IgD-negative memory B cell (primary cell): ENCODE measurements around the gene SHISAL1. TPM values are rescaled to one million over a fixed set of nuclear protein-coding genes. Genes with fewer than 3 reads are reported as not detected.

Experiments used
- H3K27ac Mint-ChIP-seq, 3 donors: one replicate each; pipeline ENCODE4 v1.8.0; 2020 to 2022; ENCODE audit warnings: mild to moderate bottlenecking in 3 of 3, mixed read lengths in 3 of 3, moderate library complexity in 1 of 3
- H3K27me3 Mint-ChIP-seq: one replicate; pipeline ENCODE4 v1.8.0; 2021; ENCODE audit warnings: mixed read lengths
- H3K36me3 Mint-ChIP-seq: one replicate; pipeline ENCODE4 v1.8.0; 2020; ENCODE audit warnings: mild to moderate bottlenecking, mixed read lengths
- H3K4me1 Mint-ChIP-seq, 3 donors: one replicate each; pipeline ENCODE4 v1.8.0; 2020 to 2022; ENCODE audit warnings: mixed read lengths in 3 of 3, mild to moderate bottlenecking in 1 of 3
- H3K4me3 Mint-ChIP-seq, 4 donors: one replicate each; pipeline ENCODE4 v1.8.0; 2020 to 2022; ENCODE audit warnings: mild to moderate bottlenecking in 4 of 4, mixed read lengths in 4 of 4, moderate library complexity in 3 of 4
- H3K9me3 Mint-ChIP-seq, 3 donors: one replicate each; pipeline ENCODE4 v1.8.0; 2020 to 2021; ENCODE audit warnings: mixed read lengths in 3 of 3, mild to moderate bottlenecking in 1 of 3
- polyA plus RNA-seq: library from polyadenylated mRNA; unstranded; fragments of 300-500 nt; fragmentation: Illumina TruSeq; gene quantifications from one replicate; pipeline ENCODE4 v1.2.3, GENCODE V29; 2021

Gene SHISAL1
- polyA plus RNA-seq, 1 donor from 2014 or later: not detected

DNA sequence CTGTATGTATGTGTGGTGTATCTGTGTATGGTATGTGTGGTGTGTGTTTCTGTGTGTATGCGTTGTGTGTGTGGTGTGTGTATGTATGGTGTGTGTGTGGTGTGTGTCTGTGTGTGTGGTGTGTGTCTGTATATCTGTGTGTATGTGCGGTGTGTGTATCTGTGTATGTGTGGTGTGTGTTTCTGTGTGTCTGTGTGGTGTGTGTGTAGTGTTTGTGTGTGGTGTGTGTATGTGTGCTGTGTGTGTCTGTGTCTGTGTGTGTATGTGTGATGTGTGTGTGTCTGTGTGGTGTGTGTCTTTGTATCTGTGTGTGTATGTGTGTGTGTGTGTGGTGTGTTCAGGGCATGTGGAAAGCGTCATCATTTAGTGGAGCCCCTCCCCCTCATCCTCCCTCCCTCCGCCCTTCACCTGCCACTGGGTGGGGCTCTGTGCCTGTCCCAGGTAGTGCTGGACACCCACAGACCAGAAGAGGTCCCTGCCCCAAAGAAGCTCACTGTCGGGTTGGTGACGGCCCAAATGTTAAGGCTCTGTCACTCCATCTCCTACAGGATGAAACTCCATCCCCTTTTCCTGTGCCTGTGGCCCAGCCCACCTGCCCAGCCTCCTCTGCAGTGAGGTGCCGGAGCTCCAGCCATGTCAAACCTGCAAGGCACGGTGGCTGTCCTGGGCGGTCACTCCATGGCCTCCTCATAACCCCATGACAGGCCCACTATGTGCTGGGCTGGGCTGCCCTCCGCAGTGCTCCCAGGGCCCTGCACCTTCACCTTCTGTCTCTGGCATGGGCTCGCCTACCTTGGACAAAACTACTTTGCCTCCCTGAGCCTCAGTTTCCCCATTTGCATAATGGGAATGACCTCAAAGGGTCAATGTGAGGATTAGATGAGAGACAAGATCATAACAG is 23.4 kb upstream of the SHISAL1 start:
- peaks cover 19% of the 10 kb centered on the region for H3K27me3 Mint-ChIP-seq
- no peaks in the 10 kb centered on the region for H3K36me3 Mint-ChIP-seq
- no peaks in the 10 kb centered on the region for H3K9me3 Mint-ChIP-seq
- H3K4me3 Mint-ChIP-seq: no peak overlapping the region
- no peak overlapping the region for H3K27ac Mint-ChIP-seq
- H3K4me1 Mint-ChIP-seq: peaks cover 0 to 1% (median 0%) of the 10 kb centered on the region in 3 donors

- no peak overlapping the region for H3K4me3 Mint-ChIP-seq
- peaks cover 0 to 1% (median 0%) of the 10 kb centered on the region in 3 donors for H3K4me1 Mint-ChIP-seq
- H3K9me3 Mint-ChIP-seq: no peaks in the 10 kb centered on the region
- no peak overlapping the region for H3K27ac Mint-ChIP-seq
- H3K36me3 Mint-ChIP-seq: no peaks in the 10 kb centered on the region
- H3K27me3 Mint-ChIP-seq: peaks cover 17% of the 10 kb centered on the region
Observed at GRCh38 chr22:44335066-44335839, 22.5 kb upstream of the SHISAL1 start.

GRCh38 chr22:44333847-44334635 is 21.3 kb upstream of the SHISAL1 start:
- Mint-ChIP-seq H3K4me3 (no peak overlapping the region), H3K9me3 (no peaks in the 10 kb centered on the region), H3K27me3 (peaks cover 24% of the 10 kb centered on the region), H3K36me3 (no peaks in the 10 kb centered on the region), H3K27ac (no peak overlapping the region), H3K4me1 (peaks cover 0 to 8% (median 7%) of the 10 kb centered on the region in 3 donors)

DNA sequence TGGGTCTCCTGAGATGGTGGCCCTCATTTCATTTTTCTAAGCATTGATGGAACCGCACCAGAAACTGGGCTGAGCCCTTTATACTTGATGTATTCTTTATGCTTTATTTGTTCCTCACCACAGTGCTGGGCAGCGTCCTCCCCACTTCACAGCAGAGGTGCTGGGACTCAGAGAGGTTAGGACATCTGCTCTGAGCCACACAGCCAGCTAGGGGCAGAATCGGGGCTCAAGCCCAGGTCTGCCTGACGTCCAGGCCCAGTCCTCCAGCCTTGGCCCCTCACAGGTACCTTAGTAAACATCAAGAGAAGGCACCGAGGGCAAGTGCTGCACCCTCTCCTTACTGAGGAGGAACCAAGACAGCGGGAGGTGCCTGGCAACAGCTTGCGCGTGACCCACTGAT is 20.2 kb upstream of the SHISAL1 start:
- Mint-ChIP-seq H3K27me3 (peaks cover 29% of the 10 kb centered on the region), H3K4me3 (no peak overlapping the region), H3K36me3 (no peaks in the 10 kb centered on the region), H3K27ac (no peak overlapping the region), H3K9me3 (peaks cover 0 to 2% (median 0%) of the 10 kb centered on the region in 3 donors), H3K4me1 (peaks cover 0 to 8% (median 7%) of the 10 kb centered on the region in 3 donors)

GRCh38 chr22:44331881-44332714 is 19.3 kb upstream of the SHISAL1 start:
- H3K27ac Mint-ChIP-seq: no peak overlapping the region

DNA sequence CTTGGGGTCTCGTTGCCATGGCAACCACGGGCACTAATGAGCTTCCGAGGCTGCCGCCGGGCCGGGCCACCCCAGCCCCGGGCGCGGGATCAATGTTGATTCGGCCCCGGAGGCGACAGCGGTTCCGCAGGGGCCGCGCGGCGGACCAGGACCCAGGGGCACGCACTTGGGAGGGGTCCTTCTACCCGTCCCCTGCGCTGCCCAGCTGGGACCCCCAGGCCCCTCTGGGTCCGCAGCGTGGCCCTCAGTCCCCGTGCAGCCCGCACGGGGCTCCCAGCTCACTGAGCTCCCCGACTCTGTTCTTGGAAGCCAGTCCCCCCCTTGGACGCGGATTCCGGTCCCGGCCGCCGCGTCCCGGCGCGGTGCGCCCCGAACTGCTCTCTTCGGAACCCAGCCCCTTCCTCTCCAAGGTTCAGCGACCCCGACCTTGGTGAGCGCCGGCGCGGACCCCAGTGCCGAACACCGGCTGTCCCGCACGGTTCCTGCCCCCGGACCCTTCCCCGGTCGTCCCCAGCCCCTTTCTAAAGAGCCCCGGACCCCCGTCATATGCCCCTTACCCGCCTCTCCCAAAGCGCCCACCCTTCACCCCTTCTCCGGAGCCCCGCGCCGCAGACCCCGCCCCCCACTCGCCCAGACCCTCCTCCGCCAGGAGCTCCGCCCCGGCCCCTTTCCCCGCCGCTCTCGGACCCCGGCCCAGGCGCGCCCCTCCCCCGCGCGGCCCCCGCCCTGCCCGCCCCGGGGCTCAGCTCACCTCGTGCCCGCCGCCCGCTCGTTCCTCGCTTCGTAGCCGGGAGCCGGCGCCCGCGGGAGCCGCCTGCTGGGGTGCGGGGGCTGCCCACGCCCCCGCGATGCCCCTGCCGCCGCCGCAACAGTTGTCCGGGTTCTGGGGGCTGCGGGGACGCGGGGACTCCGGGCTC is 18.3 kb upstream of the SHISAL1 start:
- H3K27me3 Mint-ChIP-seq: peaks cover 38% of the 10 kb centered on the region
- peaks cover 0 to 2% (median 0%) of the 10 kb centered on the region in 3 donors for H3K9me3 Mint-ChIP-seq
- no peaks in the 10 kb centered on the region for H3K36me3 Mint-ChIP-seq
- no peak overlapping the region for H3K27ac Mint-ChIP-seq
- no peak overlapping the region for H3K4me3 Mint-ChIP-seq
- H3K4me1 Mint-ChIP-seq: peaks cover 2 to 9% (median 7%) of the 10 kb centered on the region in 3 donors

More at GRCh38 chr22:44331881-44332714, 19.3 kb upstream of the SHISAL1 start:
- Mint-ChIP-seq H3K36me3 (no peaks in the 10 kb centered on the region), H3K9me3 (peaks cover 0 to 2% (median 0%) of the 10 kb centered on the region in 3 donors), H3K4me1 (peaks cover 0 to 8% (median 7%) of the 10 kb centered on the region in 3 donors), H3K27me3 (peaks cover 35% of the 10 kb centered on the region), H3K4me3 (peak overlapping the region in 1 of 4 donors; percentile 74)

DNA sequence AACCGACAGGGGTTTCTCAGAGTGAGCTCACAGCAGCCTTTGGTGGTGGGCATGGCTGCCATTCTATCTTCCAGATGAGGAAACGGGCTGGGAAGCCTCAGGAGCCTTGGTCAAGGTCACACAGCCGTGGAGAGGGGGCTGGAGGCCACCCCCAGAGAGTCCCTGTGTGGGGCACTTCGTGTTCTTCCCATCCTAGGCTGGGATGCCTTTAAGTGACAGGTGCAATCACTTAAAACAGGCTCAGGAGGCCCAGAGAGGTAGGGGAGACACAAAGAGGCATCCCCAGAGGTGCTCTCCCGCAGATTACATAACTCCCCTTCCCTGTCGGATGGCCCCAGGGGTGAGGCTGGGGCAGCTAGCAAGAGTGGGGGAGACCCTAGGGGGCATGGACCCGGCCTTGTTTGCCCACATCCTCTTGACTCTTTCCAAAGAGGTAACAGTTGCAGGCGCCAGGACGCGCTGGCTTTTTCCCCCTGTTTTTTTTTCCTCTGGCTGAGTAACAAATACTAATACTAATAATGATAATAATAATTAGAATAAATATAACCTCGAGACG is 17.5 kb upstream of the SHISAL1 start:
- H3K36me3 Mint-ChIP-seq: no peaks in the 10 kb centered on the region
- no peak overlapping the region for H3K27ac Mint-ChIP-seq
- H3K4me3 Mint-ChIP-seq: no peak overlapping the region

GRCh38 chr22:44329179-44329796 is 16.5 kb upstream of the SHISAL1 start:
- Mint-ChIP-seq H3K36me3 (no peaks in the 10 kb centered on the region), H3K9me3 (peaks cover 0 to 2% (median 0%) of the 10 kb centered on the region in 3 donors), H3K4me3 (peak overlapping the region; percentile 21 to 89 (median 73)), H3K4me1 (peaks cover 2 to 13% (median 7%) of the 10 kb centered on the region in 3 donors), H3K27me3 (peaks cover 45% of the 10 kb centered on the region), H3K27ac (no peak overlapping the region)

More for the DNA sequence above, 17.5 kb upstream of the SHISAL1 start:
- peaks cover 2 to 13% (median 7%) of the 10 kb centered on the region in 3 donors for H3K4me1 Mint-ChIP-seq
- peaks cover 44% of the 10 kb centered on the region for H3K27me3 Mint-ChIP-seq
- peaks cover 0 to 2% (median 0%) of the 10 kb centered on the region in 3 donors for H3K9me3 Mint-ChIP-seq

GRCh38 chr22:44328762-44329161 is 16.0 kb upstream of the SHISAL1 start:
- H3K9me3 Mint-ChIP-seq: peaks cover 0 to 2% (median 0%) of the 10 kb centered on the region in 3 donors

DNA sequence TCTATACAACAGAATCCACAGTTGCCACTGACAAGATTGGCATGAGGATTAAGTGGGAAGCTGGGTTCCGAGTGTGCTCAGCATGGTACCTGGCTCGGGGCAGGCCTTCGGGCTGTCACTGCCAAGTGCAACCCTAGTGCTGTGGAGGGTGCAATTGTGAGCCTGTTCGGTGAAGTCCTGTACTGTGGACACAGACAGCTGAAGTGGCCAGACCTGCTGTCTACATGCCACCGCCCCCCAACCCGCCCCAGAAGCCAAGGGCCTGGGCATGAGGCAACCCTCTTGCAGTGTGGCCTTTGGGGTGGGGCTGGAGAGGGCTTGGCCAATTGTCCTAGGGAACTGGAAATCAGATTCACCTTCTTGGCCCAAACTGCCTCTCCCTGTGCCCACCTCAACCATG is 15.6 kb upstream of the SHISAL1 start:
- Mint-ChIP-seq H3K27me3 (peaks cover 52% of the 10 kb centered on the region), H3K4me3 (no peak overlapping the region), H3K27ac (no peak overlapping the region), H3K9me3 (peaks cover 0 to 2% (median 0%) of the 10 kb centered on the region in 3 donors), H3K36me3 (no peaks in the 10 kb centered on the region), H3K4me1 (peaks cover 2 to 13% (median 7%) of the 10 kb centered on the region in 3 donors)

More at GRCh38 chr22:44328762-44329161, 16.0 kb upstream of the SHISAL1 start:
- no peak overlapping the region for H3K27ac Mint-ChIP-seq
- peaks cover 49% of the 10 kb centered on the region for H3K27me3 Mint-ChIP-seq
- peak overlapping the region in 3 of 4 donors; percentile 44 to 89 (median 84) for H3K4me3 Mint-ChIP-seq
- no peaks in the 10 kb centered on the region for H3K36me3 Mint-ChIP-seq
- peaks cover 2 to 13% (median 7%) of the 10 kb centered on the region in 3 donors for H3K4me1 Mint-ChIP-seq

- H3K36me3 Mint-ChIP-seq: no peaks in the 10 kb centered on the region
- H3K27ac Mint-ChIP-seq: no peak overlapping the region
- peaks cover 0 to 2% (median 0%) of the 10 kb centered on the region in 3 donors for H3K9me3 Mint-ChIP-seq
- peak overlapping the region in 3 of 4 donors; percentile 38 to 51 (median 51) for H3K4me3 Mint-ChIP-seq
- peaks cover 2 to 12% (median 7%) of the 10 kb centered on the region in 3 donors for H3K4me1 Mint-ChIP-seq
- peaks cover 40% of the 10 kb centered on the region for H3K27me3 Mint-ChIP-seq
Observed at GRCh38 chr22:44326491-44326885, 13.7 kb upstream of the SHISAL1 start.
